Upper lobe of left lung (tissue), 4 donors: ENCODE data around the gene SUPT3H.

Experiments
- CTCF ChIP-seq, 6 experiments: fragments of 450-650 bp in 4 of 6; fragments of 200-600 bp in 2 of 6; sonication (generic) in 2 of 6; IDR thresholded peaks; one replicate each; pipeline ENCODE4 v1.5.1; 2016 to 2019; ENCODE audit warnings: antibody characterized with exemption in 6 of 6
- POLR2A ChIP-seq, 4 donors: fragments of 450-650 bp; IDR thresholded peaks; one replicate each; pipeline ENCODE4 v1.5.1; 2016 to 2017; ENCODE audit warnings: antibody characterized with exemption in 4 of 4, mild to moderate bottlenecking in 2 of 4
- POLR2AphosphoS5 ChIP-seq, 2 donors: sonication (generic); formaldehyde crosslinking; IDR thresholded peaks; one replicate each; pipeline ENCODE4 v1.5.1; 2017; ENCODE audit warnings: antibody characterized with exemption in 2 of 2

DNA sequence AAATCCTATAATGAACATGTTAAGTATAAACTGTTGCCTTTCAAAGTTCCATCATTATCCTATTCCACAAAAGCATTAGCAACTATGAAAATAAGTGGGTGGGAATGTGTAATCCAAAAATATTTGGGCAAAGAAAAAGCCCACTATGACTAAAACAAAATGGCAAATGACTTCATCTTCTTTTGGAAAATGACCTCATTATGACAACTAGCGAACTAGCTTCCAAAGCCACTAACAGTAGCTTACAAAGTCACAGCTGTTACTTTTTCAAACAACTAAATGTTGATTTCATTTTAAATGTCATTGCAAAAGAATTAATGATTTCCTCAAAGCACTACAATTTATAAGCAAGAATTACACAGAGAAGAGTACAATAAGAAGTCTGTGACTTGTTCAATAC, 99.4 kb downstream of the SUPT3H start:
- no peak for TF ChIP-seq CTCF (IDR thresholded peaks at IDR 0.05)
- TF ChIP-seq POLR2A (IDR thresholded peaks at IDR 0.05), result no peak
- no peak for TF ChIP-seq POLR2AphosphoS5 (IDR thresholded peaks at IDR 0.05)
